ENCODE data around the gene FCGR2B. TPM values are rescaled to one million over a fixed set of nuclear protein-coding genes. Genes with fewer than 3 reads are reported as not detected.
A peak's percentile ranks its signal among the peaks of the same experiment; 100 is the strongest.
"Not testable (repeated sequence)": the region's sequence is repeated elsewhere in the genome, so short reads cannot be mapped to it uniquely, and the experiment has no call there.

Gene FCGR2B
- total RNA-seq, 1 donor from 2014 or later, result 31.9 TPM

GRCh38 chr1:161631076-161631475 is 31.9 kb upstream of the FCGR2B start, which contains the start of gene FCGR3B:
TSS of gene FCGR3B (minus strand) at chr1:161631176. CDS start at chr1:161631094, 82 bp downstream.
- Histone ChIP-seq H3K27ac (no peak within 1 kb of the TSS), H3K9me3 (no peaks in the 10 kb centered on the region), H3K27me3 (ENCODE audit: low read depth) (no peaks in the 10 kb centered on the region), H3K36me3 (no peaks in the 10 kb centered on the region), H3K4me1 (no peaks in the 10 kb centered on the region), H3K4me3 (no peak within 1 kb of the TSS)
- TF ChIP-seq, protein P1, sequence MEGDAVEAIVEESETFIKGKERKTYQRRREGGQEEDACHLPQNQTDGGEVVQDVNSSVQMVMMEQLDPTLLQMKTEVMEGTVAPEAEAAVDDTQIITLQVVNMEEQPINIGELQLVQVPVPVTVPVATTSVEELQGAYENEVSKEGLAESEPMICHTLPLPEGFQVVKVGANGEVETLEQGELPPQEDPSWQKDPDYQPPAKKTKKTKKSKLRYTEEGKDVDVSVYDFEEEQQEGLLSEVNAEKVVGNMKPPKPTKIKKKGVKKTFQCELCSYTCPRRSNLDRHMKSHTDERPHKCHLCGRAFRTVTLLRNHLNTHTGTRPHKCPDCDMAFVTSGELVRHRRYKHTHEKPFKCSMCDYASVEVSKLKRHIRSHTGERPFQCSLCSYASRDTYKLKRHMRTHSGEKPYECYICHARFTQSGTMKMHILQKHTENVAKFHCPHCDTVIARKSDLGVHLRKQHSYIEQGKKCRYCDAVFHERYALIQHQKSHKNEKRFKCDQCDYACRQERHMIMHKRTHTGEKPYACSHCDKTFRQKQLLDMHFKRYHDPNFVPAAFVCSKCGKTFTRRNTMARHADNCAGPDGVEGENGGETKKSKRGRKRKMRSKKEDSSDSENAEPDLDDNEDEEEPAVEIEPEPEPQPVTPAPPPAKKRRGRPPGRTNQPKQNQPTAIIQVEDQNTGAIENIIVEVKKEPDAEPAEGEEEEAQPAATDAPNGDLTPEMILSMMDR (IDR thresholded peaks at IDR 0.05), result no peak
- ATAC-seq (no peak), DNase-seq (no peak)
- intact Hi-C loops (cut with DNase I), result no loop called here

DNA sequence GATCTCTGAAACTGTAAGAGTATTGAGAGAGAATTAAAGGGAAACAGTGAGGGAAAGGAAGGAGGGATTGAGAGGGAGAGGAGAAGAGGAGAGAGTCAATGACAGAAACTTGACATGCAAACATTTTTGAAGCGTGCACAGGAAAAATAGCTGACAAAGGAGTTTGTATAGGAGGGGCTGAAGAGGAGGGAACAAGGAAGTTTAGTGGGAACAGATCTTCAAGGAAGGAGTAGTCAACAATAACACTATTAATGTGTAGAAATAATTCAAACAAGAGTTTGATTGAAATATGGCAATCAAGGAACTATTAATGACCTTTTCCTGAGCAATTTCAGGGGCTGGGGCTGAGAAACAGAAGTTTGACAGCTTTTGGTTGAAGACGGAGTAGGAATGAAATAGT is 27.9 kb upstream of the FCGR2B start:
- H3K4me1 ChIP-seq; intact Hi-C loops (cut with DNase I); H3K36me3 ChIP-seq; H3K9me3 ChIP-seq; H3K27me3 ChIP-seq (ENCODE audit: low read depth); DNase-seq; ATAC-seq; H3K4me3 ChIP-seq; H3K27ac ChIP-seq: not testable (repeated sequence)

- H3K9me3 ChIP-seq; H3K4me3 ChIP-seq; intact Hi-C loops (cut with DNase I); H3K27me3 ChIP-seq (ENCODE audit: low read depth); DNase-seq; H3K36me3 ChIP-seq; H3K4me1 ChIP-seq; H3K27ac ChIP-seq; ATAC-seq: not testable (repeated sequence)
Observed at GRCh38 chr1:161636189-161636782, 26.7 kb upstream of the FCGR2B start.

GRCh38 chr1:161636976-161637375 is 26.0 kb upstream of the FCGR2B start:
- ATAC-seq; H3K4me3 ChIP-seq; H3K9me3 ChIP-seq; DNase-seq; intact Hi-C loops (cut with DNase I); H3K27me3 ChIP-seq (ENCODE audit: low read depth); H3K4me1 ChIP-seq; H3K27ac ChIP-seq; H3K36me3 ChIP-seq: not testable (repeated sequence)

DNA sequence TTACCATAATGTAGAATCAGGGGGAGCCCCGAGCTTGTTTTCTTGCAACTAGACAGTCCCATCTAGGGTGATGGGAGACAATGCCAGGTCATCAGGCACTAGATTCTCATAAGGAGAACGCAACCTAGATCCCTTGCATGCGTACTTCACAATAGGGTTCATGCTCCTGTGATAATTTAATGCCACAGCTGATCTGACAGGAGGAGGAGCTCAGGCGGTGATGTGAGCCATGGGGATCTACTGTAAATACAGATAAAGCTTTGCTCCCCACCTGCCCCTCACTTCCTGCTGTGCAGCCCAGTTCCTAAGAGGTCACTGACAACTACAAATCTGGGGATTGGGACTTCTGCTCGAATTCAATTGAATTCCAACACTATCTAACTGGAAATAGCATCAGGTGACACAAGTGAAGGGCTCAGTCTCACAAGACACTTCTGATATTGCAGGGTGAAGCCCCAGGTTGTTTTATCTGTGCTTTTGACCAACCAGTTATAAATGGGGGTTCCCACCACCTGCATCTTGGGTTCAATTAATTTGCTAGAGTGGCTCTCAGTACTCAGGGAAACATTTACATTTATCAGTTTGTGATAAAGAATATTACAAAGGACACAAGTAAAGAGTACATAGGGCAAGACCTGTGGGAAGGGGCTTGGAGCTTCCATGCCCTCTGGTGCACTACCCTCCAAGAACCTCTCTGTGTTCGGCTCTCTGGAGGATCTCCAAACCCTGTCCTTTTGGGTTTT is 24.5 kb upstream of the FCGR2B start:
- H3K27me3 ChIP-seq (ENCODE audit: low read depth); H3K36me3 ChIP-seq; intact Hi-C loops (cut with DNase I); H3K4me3 ChIP-seq; H3K9me3 ChIP-seq; DNase-seq; H3K27ac ChIP-seq; H3K4me1 ChIP-seq; ATAC-seq: not testable (repeated sequence)

GRCh38 chr1:161639203-161639602 is 23.7 kb upstream of the FCGR2B start:
- ATAC-seq; H3K27ac ChIP-seq; H3K4me3 ChIP-seq; DNase-seq; H3K27me3 ChIP-seq (ENCODE audit: low read depth); H3K36me3 ChIP-seq; H3K9me3 ChIP-seq; intact Hi-C loops (cut with DNase I); H3K4me1 ChIP-seq: not testable (repeated sequence)

- not testable (repeated sequence) for H3K4me1 ChIP-seq
Observed at GRCh38 chr1:161642697-161643096, 20.2 kb upstream of the FCGR2B start.

DNA sequence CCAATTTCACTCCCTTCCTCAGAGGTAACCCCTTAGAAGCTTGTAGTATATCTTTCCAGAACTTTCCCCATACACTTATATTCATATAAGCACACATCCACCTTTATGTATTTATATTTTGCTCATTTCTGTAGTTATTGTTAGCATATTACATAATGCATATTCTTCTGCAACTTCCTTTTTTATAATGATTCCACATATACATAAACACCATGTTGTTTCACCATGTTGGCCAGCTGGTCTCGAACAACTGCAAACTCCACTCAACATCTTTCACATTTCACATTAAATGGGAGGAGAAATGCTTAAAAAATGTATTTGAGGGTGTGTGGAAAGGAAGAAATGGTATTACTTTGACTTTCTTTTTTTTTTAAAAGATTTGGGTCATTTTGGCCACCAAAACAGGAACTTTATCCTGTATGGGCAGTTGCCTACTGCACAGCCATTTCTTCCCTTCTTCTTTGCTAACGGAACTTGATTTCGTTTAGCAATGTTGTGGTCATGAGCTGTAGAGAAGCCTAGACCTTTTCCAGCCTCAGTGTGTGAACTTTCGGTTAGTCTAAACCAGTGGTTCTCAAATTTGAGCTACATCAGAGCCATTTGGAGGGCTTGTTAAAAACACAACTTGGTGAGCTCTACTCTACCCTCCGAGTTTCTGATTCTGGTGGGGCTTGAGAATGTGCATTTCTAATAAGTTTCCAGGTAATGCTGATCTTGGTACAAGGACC is 19.3 kb upstream of the FCGR2B start:
- H3K4me3 ChIP-seq; H3K4me1 ChIP-seq; H3K27me3 ChIP-seq (ENCODE audit: low read depth); H3K9me3 ChIP-seq; intact Hi-C loops (cut with DNase I); H3K36me3 ChIP-seq; H3K27ac ChIP-seq; DNase-seq: not testable (repeated sequence)
- peak; percentile 81 to 87 for ATAC-seq

More at GRCh38 chr1:161642697-161643096, 20.2 kb upstream of the FCGR2B start:
- DNase-seq; intact Hi-C loops (cut with DNase I); H3K9me3 ChIP-seq; H3K27me3 ChIP-seq (ENCODE audit: low read depth); H3K4me3 ChIP-seq; H3K36me3 ChIP-seq; H3K27ac ChIP-seq: not testable (repeated sequence)
- TF ChIP-seq, protein P1 (IDR thresholded peaks at IDR 0.05), result peak; percentile 17
- ATAC-seq, result peak; percentile 75 to 80

- H3K4me3 ChIP-seq; H3K27me3 ChIP-seq (ENCODE audit: low read depth); ATAC-seq; H3K27ac ChIP-seq; H3K4me1 ChIP-seq; H3K36me3 ChIP-seq; intact Hi-C loops (cut with DNase I); DNase-seq; H3K9me3 ChIP-seq: not testable (repeated sequence)
Observed at GRCh38 chr1:161644855-161645254, 18.1 kb upstream of the FCGR2B start.
